H9 (cell line): ENCODE results near the gene GHRL. TPM values are rescaled to one million over a fixed set of nuclear protein-coding genes. Genes with fewer than 3 reads are reported as not detected.

ENCODE experiments used
- DNase-seq: peaks from one replicate; pipeline ENCODE4 v3.0.0-alpha.2; 2017
- H2AFZ ChIP-seq: one replicate; pipeline ENCODE4 v1.6.1; 2013; ENCODE audit warnings: mild to moderate bottlenecking, low read length, control low read depth, moderate library complexity
- H2AK5ac ChIP-seq: 2 replicates; pipeline ENCODE4 v1.6.1; 2013; ENCODE audit warnings: low read length, control low read depth, mixed read lengths; ENCODE audit not compliant: insufficient read length
- H2BK120ac ChIP-seq: one replicate; pipeline ENCODE4 v1.6.1; 2013; ENCODE audit warnings: low read depth, mild to moderate bottlenecking, low read length, control low read depth, inconsistent platforms; ENCODE audit not compliant: poor library complexity, severe bottlenecking
- H2BK12ac ChIP-seq: 2 replicates; pipeline ENCODE4 v1.6.1; 2013; ENCODE audit warnings: low read length, control low read depth, mixed read lengths, low read depth; ENCODE audit not compliant: insufficient read length
- H2BK15ac ChIP-seq: 2 replicates; pipeline ENCODE4 v1.6.1; 2013; ENCODE audit warnings: low read depth, low read length, control low read depth
- H2BK20ac ChIP-seq: one replicate; pipeline ENCODE4 v1.6.1; 2013; ENCODE audit warnings: low read depth, mild to moderate bottlenecking, low read length, control low read depth, inconsistent platforms; ENCODE audit not compliant: poor library complexity, severe bottlenecking
- H2BK5ac ChIP-seq: 2 replicates; pipeline ENCODE4 v1.6.1; 2013; ENCODE audit warnings: low read length, control low read depth, mixed read lengths; ENCODE audit not compliant: insufficient read length
- H3K14ac ChIP-seq: 2 replicates; pipeline ENCODE4 v1.6.1; 2013; ENCODE audit warnings: low read length, control low read depth; ENCODE audit not compliant: insufficient read depth
- H3K18ac ChIP-seq: 2 replicates; pipeline ENCODE4 v1.6.1; 2013; ENCODE audit warnings: low read depth, mild to moderate bottlenecking, mixed read lengths, low read length, control low read depth; ENCODE audit not compliant: insufficient read length
- H3K23ac ChIP-seq: 2 replicates; pipeline ENCODE4 v1.6.1; 2013; ENCODE audit warnings: low read length, control low read depth, mixed read lengths, low read depth; ENCODE audit not compliant: insufficient read length
- H3K23me2 ChIP-seq: 2 replicates; pipeline ENCODE4 v1.6.1; 2013; ENCODE audit warnings: low read depth, mild to moderate bottlenecking, mixed read lengths, low read length, control low read depth; ENCODE audit not compliant: insufficient read length, poor library complexity, severe bottlenecking
- H3K27ac ChIP-seq: 2 replicates; pipeline ENCODE4 v1.5.1; 2013; ENCODE audit warnings: low read length, control low read depth, mixed read lengths, low read depth; ENCODE audit not compliant: insufficient read length
- H3K27me3 ChIP-seq: 2 replicates; pipeline ENCODE4 v1.6.1; 2013; ENCODE audit warnings: low read length, control low read depth, inconsistent platforms; ENCODE audit not compliant: insufficient read depth
- H3K4ac ChIP-seq: 2 replicates; pipeline ENCODE4 v1.6.1; 2013; ENCODE audit warnings: low read depth, mild to moderate bottlenecking, control low read depth, inconsistent platforms, low read length, moderate library complexity
- H3K4me1 ChIP-seq: 2 replicates; pipeline ENCODE4 v1.6.1; 2013; ENCODE audit warnings: low read length, control low read depth, inconsistent platforms; ENCODE audit not compliant: insufficient read depth
- H3K4me2 ChIP-seq: 2 replicates; pipeline ENCODE4 v1.6.1; 2013; ENCODE audit warnings: low read length, control low read depth, mixed read lengths; ENCODE audit not compliant: insufficient read length, insufficient read depth
- H3K56ac ChIP-seq: 2 replicates; pipeline ENCODE4 v1.6.1; 2013; ENCODE audit warnings: low read depth, mild to moderate bottlenecking, mixed read lengths, low read length, control low read depth; ENCODE audit not compliant: insufficient read length
- H3K79me1 ChIP-seq: 2 replicates; pipeline ENCODE4 v1.6.1; 2013; ENCODE audit warnings: low read depth, mild to moderate bottlenecking, moderate library complexity, low read length, control low read depth, inconsistent platforms; ENCODE audit not compliant: insufficient read depth, poor library complexity, severe bottlenecking
- H3K79me2 ChIP-seq: 2 replicates; pipeline ENCODE4 v1.6.1; 2013; ENCODE audit warnings: low read length, control low read depth, inconsistent platforms; ENCODE audit not compliant: insufficient read depth
- H3K9ac ChIP-seq: 2 replicates; pipeline ENCODE4 v1.6.1; 2013; ENCODE audit warnings: low read length, control low read depth, mixed read lengths; ENCODE audit not compliant: insufficient read length; ENCODE audit errors: extremely low read depth
- H3K9me3 ChIP-seq: one replicate; pipeline ENCODE4 v1.6.1; 2013; ENCODE audit warnings: low read depth, low read length, inconsistent platforms; ENCODE audit not compliant: control insufficient read depth
- H3T11ph ChIP-seq: one replicate; pipeline ENCODE4 v1.6.1; 2013; ENCODE audit warnings: mild to moderate bottlenecking, low read length, control low read depth, inconsistent platforms
- H4K20me1 ChIP-seq: one replicate; pipeline ENCODE4 v1.6.1; 2013; ENCODE audit not compliant: control insufficient read depth, insufficient read length, insufficient read depth
- H4K5ac ChIP-seq: 2 replicates; pipeline ENCODE4 v1.6.1; 2013; ENCODE audit warnings: low read depth, mild to moderate bottlenecking, mixed read lengths, low read length, control low read depth; ENCODE audit not compliant: insufficient read length
- H4K8ac ChIP-seq: replicated peaks from 2 replicates; pipeline ENCODE4 v1.6.1; 2013; ENCODE audit warnings: low read length, control low read depth, mixed read lengths, low read depth; ENCODE audit not compliant: insufficient read length
- H4K91ac ChIP-seq: 2 replicates; pipeline ENCODE4 v1.6.1; 2013; ENCODE audit warnings: low read depth, mild to moderate bottlenecking, moderate library complexity, mixed read lengths, low read length, control low read depth; ENCODE audit not compliant: insufficient read length
- H3K27ac Mint-ChIP-seq, 3 experiments: 2 replicates in 2 of 3; 3 replicates in 1 of 3; pipeline ENCODE4 v1.8.0; 2020 to 2021; ENCODE audit warnings: mixed read lengths in 3 of 3, mild to moderate bottlenecking in 1 of 3, moderate library complexity in 1 of 3
- H3K27me3 Mint-ChIP-seq: 2 replicates; pipeline ENCODE4 v1.8.0; 2021; ENCODE audit warnings: low read depth, mild to moderate bottlenecking, moderate library complexity, mixed read lengths
- H3K36me3 Mint-ChIP-seq, 3 experiments: 2 replicates in 2 of 3; 3 replicates in 1 of 3; pipeline ENCODE4 v1.8.0; 2020 to 2021; ENCODE audit warnings: low read depth in 3 of 3, mixed read lengths in 3 of 3; ENCODE audit not compliant: insufficient read depth in 1 of 3
- H3K4me1 Mint-ChIP-seq, 2 experiments: 2 replicates each; pipeline ENCODE4 v1.8.0; 2020; ENCODE audit warnings: mixed read lengths in 2 of 2
- H3K4me3 Mint-ChIP-seq, 2 experiments: 2 replicates in 1 of 2; 3 replicates in 1 of 2; pipeline ENCODE4 v1.8.0; 2020 to 2021; ENCODE audit warnings: mild to moderate bottlenecking in 2 of 2, mixed read lengths in 2 of 2, moderate library complexity in 1 of 2
- H3K9me3 Mint-ChIP-seq, 2 experiments: 2 replicates in 1 of 2; 3 replicates in 1 of 2; pipeline ENCODE4 v1.8.0; 2020; ENCODE audit warnings: mild to moderate bottlenecking in 2 of 2, mixed read lengths in 2 of 2, moderate library complexity in 1 of 2
- WGBS: extraction: QIAGEN DNeasy Blood & Tissue Kit; methylation state at CpG from one replicate; pipeline ENCODE4 v1.1.7; 2013; ENCODE audit warnings: missing lambda C conversion rate, low lambda C conversion rate, mixed read lengths; ENCODE audit not compliant: insufficient read length; ENCODE audit errors: extremely low coverage; 5-methylcytosine and 5-hydroxymethylcytosine counted together
- total RNA-seq: library from RNA; stranded (reverse); gene quantifications from 2 replicates; pipeline ENCODE4 v1.2.1, GENCODE V29; 2021
- TF ChIP-seq, protein P1 (sequence below): fragments of 200-600 bp; sonication (generic); conservative IDR thresholded peaks from 3 replicates; pipeline ENCODE4 v1.8.0; 2021; ENCODE audit warnings: antibody characterized with exemption, mild to moderate bottlenecking

The GHRL gene
- total RNA-seq, 1 experiment from 2014 or later: 1.3 TPM

DNA sequence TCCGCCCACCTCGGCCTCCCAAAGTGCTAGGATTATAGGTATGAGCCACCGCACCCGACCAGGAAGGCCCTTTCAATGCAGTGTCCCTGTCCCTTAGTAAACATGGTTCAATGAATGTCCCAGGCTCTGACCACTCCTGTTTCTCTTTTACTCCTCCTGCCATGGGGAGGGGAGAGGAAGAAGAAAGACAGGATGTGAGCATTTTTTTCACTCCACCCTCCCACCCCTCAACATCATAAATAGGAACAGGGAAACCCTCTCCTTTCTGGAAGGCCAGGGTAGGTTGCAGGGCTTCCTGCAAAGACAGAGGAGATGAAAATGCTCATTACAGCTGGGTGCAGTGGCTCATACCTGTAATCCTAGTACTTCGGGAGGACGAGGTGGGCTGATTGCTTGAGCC is 51.9 kb downstream of the GHRL start:
- Histone ChIP-seq H3K4me1 (no peaks in the 10 kb centered on the region), H3K79me2 (no peaks in the 10 kb centered on the region), H4K5ac (no peak overlapping the region), H3K79me1 (no peaks in the 10 kb centered on the region), H3K56ac (no peak overlapping the region), H2BK20ac (no peak overlapping the region), H3K23ac (no peak overlapping the region), H4K8ac (no peak overlapping the region), H3K27ac (no peak overlapping the region), H3T11ph (no peak overlapping the region), H3K27me3 (no peaks in the 10 kb centered on the region), H4K91ac (no peak overlapping the region), H2BK120ac (no peak overlapping the region), H3K23me2 (no peaks in the 10 kb centered on the region), H2BK12ac (no peak overlapping the region), H3K14ac (no peak overlapping the region), H2AFZ (no peak overlapping the region), H3K9ac (no peak overlapping the region), H3K9me3 (no peaks in the 10 kb centered on the region), H2BK15ac (no peak overlapping the region), H2BK5ac (no peak overlapping the region), H3K4ac (no peak overlapping the region), H4K20me1 (no peaks in the 10 kb centered on the region), H3K4me2 (no peak overlapping the region), H3K18ac (no peak overlapping the region), H2AK5ac (no peak overlapping the region)
- Mint-ChIP-seq H3K27me3 (peaks cover 6% of the 10 kb centered on the region), H3K4me1 (peaks cover 14 to 17% of the 10 kb centered on the region in 2 experiments), H3K4me3 (no peak overlapping the region), H3K9me3 (peaks cover 17 to 22% of the 10 kb centered on the region in 2 experiments), H3K27ac (no peak overlapping the region), H3K36me3 (peaks cover 8 to 30% (median 10%) of the 10 kb centered on the region in 3 experiments)
- TF ChIP-seq, protein P1, sequence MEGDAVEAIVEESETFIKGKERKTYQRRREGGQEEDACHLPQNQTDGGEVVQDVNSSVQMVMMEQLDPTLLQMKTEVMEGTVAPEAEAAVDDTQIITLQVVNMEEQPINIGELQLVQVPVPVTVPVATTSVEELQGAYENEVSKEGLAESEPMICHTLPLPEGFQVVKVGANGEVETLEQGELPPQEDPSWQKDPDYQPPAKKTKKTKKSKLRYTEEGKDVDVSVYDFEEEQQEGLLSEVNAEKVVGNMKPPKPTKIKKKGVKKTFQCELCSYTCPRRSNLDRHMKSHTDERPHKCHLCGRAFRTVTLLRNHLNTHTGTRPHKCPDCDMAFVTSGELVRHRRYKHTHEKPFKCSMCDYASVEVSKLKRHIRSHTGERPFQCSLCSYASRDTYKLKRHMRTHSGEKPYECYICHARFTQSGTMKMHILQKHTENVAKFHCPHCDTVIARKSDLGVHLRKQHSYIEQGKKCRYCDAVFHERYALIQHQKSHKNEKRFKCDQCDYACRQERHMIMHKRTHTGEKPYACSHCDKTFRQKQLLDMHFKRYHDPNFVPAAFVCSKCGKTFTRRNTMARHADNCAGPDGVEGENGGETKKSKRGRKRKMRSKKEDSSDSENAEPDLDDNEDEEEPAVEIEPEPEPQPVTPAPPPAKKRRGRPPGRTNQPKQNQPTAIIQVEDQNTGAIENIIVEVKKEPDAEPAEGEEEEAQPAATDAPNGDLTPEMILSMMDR: no peak
- no CpG with 5 or more reads among the region's 6 CpGs for WGBS
- DNase-seq: no peak
